Measurements from ENCODE around the gene SCAF1.

The SCAF1 gene

DNA sequence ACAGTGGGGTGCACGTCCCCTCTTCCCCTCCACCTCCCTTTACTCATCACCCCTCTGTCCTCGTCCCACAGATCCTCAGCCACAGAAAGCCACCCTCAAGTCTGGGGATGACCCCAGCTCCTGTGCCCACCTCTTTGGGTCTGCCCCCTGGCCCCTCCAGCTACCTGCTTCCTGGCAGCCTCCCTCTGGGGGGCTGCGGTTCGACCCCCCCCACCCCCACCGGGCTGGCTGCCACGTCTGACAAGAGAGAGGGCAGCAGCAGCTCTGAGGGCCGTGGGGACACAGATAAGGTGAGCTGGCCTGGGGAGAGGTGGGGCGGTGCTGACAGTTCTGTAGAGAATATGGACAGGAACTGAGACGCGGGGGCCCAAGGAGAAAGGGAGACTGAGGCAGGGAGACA, 12.6 kb downstream of the SCAF1 start:
- TF ChIP-seq CTCF (IDR thresholded peaks at IDR 0.05; ENCODE audit: low read depth, low read length), result no peak
- in situ Hi-C loops (cut with HindIII; ENCODE audit: low sequenced_read_pairs), result no loop called here
- DNase-seq (ENCODE audit: low read depth, low spot score), result no peak
- no peak overlapping the region for H3K4me3 ChIP-seq (ENCODE audit: low read depth, low read length)

- in situ Hi-C loops (cut with HindIII; ENCODE audit: low sequenced_read_pairs), result no loop called here
These were observed 13.8 kb downstream of the SCAF1 start for GRCh38 chr19:49655570-49656455.

GRCh38 chr19:49656456-49657109, 14.6 kb downstream of the SCAF1 start:
- TF ChIP-seq CTCF (IDR thresholded peaks at IDR 0.05; ENCODE audit: low read depth, low read length), result no peak
- no peak for DNase-seq (ENCODE audit: low read depth, low spot score)
- H3K4me3 ChIP-seq (ENCODE audit: low read depth, low read length), result no peak overlapping the region
- in situ Hi-C loops (cut with HindIII; ENCODE audit: low sequenced_read_pairs), result no loop called here

More at GRCh38 chr19:49655570-49656455, 13.8 kb downstream of the SCAF1 start:
- H3K4me3 ChIP-seq (ENCODE audit: low read depth, low read length), result no peak overlapping the region
- no peak for DNase-seq (ENCODE audit: low read depth, low spot score)
- TF ChIP-seq CTCF (IDR thresholded peaks at IDR 0.05; ENCODE audit: low read depth, low read length), result no peak

DNA sequence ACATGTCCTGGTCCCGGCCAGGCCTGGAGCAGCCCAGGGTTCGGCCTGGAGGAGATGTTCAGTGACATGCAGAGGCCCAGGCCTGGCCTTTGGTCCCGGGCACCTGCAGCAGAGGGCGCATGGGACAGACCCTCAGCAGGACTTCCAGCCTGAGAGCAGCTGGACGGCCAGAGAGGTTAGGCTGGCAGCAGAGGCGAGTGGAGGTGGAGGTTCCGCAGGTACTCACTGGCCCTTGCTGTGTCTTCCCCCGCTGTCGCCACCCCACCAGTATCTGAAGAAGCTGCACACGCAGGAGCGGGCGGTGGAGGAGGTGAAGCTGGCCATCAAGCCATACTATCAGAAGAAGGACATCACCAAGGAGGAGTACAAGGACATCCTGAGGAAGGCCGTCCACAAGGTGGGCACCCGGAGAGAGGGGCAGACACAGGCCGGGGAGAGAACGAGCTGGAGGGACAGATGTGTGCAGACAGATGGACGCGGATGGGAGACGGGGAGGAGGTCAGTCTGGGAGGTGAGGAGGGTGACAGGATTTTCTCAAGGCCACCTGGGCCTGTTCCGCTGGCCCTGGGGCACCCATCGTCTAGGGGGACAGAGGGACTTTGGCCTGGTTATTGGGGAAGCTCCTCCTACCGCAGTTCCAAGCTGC, 15.6 kb downstream of the SCAF1 start:
- DNase-seq (ENCODE audit: low read depth, low spot score), result no peak
- no peak overlapping the region for H3K4me3 ChIP-seq (ENCODE audit: low read depth, low read length)
- no peak for TF ChIP-seq CTCF (IDR thresholded peaks at IDR 0.05; ENCODE audit: low read depth, low read length)
- in situ Hi-C loops (cut with HindIII; ENCODE audit: low sequenced_read_pairs), result no loop called here

DNA sequence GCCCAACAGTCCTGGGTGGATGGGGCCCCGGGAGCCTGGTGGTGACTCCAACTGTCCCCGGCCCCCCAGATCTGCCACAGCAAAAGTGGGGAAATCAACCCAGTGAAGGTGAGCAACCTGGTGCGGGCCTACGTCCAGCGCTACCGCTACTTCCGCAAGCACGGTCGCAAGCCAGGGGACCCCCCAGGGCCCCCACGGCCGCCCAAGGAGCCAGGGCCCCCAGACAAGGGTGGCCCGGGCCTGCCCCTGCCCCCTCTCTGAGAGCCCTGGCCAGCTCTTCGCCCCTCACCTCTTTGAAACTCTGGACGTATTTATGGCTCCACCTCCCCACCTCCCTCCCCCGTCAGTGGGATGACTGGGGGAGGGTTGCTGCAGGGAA, 16.1 kb downstream of the SCAF1 start:
- no peak for DNase-seq (ENCODE audit: low read depth, low spot score)
- no peak for TF ChIP-seq CTCF (IDR thresholded peaks at IDR 0.05; ENCODE audit: low read depth, low read length)
- H3K4me3 ChIP-seq (ENCODE audit: low read depth, low read length), result no peak overlapping the region
- in situ Hi-C loops (cut with HindIII; ENCODE audit: low sequenced_read_pairs), result no loop called here

GRCh38 chr19:49658566-49659442, 16.8 kb downstream of the SCAF1 start:
- H3K4me3 ChIP-seq (ENCODE audit: low read depth, low read length), result no peak overlapping the region
- DNase-seq (ENCODE audit: low read depth, low spot score), result no peak
- in situ Hi-C loops (cut with HindIII; ENCODE audit: low sequenced_read_pairs), result no loop called here
- TF ChIP-seq CTCF (IDR thresholded peaks at IDR 0.05; ENCODE audit: low read depth, low read length), result no peak

All from astrocyte of the spinal cord (primary cell).